ENCODE data around the gene STK16.
A peak's percentile ranks its signal among the peaks of the same experiment; 100 is the strongest.
"Not testable (repeated sequence)": the region's sequence is repeated elsewhere in the genome, so short reads cannot be mapped to it uniquely, and the experiment has no call there.

The STK16 gene

DNA sequence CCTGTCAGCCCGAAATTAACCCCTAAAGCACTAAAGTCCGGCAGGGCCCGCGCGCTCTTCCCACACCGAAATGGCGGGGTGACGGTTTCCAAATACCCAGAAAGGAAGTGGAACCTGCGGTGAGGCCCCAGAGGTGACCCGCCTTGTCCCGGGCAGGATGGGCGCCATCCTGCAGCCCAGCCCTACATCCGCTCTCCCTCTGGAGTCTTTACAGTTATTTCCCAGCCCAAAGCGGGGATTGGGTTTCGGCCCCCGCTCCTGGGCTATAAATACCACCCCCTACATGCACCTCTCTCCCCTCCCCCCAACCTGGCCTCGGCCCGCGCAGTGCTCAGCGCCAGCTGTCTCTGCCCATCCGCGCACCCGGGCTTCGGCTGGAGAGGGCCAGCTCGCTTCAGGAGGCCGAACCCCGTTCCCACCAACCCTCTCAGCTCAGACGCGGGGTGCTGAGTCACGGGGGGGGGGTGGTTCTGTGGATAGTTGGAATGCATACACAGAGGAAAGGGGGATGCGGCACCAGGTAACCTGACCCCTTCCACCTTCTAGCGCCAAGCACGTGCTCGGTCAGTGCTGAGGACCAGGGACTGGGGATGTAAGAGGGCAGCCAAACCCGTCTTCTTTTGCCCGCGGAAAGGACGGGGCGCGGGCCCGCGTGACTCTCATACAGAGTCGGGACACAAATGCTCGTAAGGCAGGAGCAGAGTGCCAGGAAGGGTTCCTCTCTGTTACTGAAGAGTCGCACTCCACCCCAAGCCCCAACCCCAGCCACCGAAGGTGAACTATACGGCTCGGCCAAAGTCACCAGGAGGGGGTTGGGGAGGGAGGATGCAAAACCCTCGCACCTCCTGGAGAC lies 7.8 kb downstream of the STK16 start, which contains the start of gene TUBA4B:
TUBA4B (plus strand) TSS at position 344 of the 853 bp plus-strand sequence; CDS start at position 509, 165 bp downstream.
- peaks cover 47 to 57% of the 10 kb centered on the region in 2 donors for H3K4me1 ChIP-seq (ENCODE audit: control insufficient read depth in 1 of 2, insufficient read depth in 2 of 2, low read length in 2 of 2)

DNA sequence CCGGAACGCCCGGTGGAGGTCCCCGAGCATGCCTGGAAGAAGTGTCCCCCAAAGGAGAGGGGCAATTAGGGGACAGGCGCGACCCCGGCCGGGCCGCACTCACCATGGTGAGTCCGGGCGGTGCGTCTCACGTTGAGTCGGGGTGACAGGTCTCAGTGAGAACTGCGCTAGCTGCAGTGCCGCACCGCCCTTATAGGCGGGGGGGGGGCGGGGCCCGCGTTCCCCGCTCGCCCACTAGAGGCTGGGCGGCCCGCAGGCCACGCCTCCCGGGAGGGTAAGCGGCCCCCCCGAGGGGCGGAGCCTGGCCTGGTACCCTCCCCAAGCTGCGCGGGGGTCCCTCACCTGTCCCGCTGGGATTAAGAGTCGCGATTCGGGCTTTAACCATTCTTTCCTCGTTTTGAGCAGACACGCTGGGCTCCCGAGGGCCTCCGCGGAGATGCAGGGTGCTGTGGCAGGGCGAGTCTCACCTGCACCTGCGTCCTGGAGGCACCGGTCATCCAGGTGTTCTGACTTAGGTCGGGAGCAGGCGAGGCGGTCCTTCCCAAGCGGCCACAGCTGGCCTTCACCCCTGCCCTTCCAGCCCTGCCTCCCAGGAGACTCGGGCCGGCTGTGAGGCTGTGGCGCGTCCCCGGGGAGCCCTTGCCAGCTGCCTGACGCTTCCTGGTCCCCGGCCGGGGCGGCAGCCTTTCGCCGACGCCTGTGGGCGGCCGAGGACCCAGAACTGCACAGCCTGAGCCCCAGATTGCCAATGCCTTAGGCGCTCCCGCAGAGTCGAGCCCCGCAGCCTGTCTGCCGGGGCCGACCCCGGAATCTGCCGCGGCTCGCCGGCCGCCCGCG lies 8.7 kb downstream of the STK16 start, which contains the start of gene TUBA4A:
TUBA4A (minus strand) TSS at position 166 of the 837 bp plus-strand sequence; CDS start at position 106, 60 bp downstream.
- peaks cover 0 to 3% of the 10 kb centered on the region in 2 donors for H3K27me3 ChIP-seq (ENCODE audit: control insufficient read depth in 1 of 2, insufficient read depth in 2 of 2, low read length in 2 of 2)
- peaks cover 38 to 48% of the 10 kb centered on the region in 2 donors for H3K4me1 ChIP-seq (ENCODE audit: control insufficient read depth in 1 of 2, insufficient read depth in 2 of 2, low read length in 2 of 2)
- H3K36me3 ChIP-seq (ENCODE audit: control insufficient read depth in 1 of 2, insufficient read depth in 2 of 2, low read length in 2 of 2), result peaks cover 7 to 15% of the 10 kb centered on the region in 2 donors
- H3K9ac ChIP-seq (ENCODE audit: low read depth in 1 of 2, low read length in 2 of 2), result peak within 1 kb of the TSS; percentile 74 to 89
- no peaks in the 10 kb centered on the region for H3K9me3 ChIP-seq (ENCODE audit: control insufficient read depth in 1 of 2, low read length in 2 of 2)
- peak within 1 kb of the TSS; percentile 82 to 87 for H3K4me3 ChIP-seq (ENCODE audit: low read depth in 1 of 2, low read length in 2 of 2)
- peak within 1 kb of the TSS; percentile 70 for H3K27ac ChIP-seq (ENCODE audit: low read depth, low read length)

More for the DNA sequence above, 7.8 kb downstream of the STK16 start, which contains the start of gene TUBA4B:
- peak within 1 kb of the TSS; percentile 70 for H3K27ac ChIP-seq (ENCODE audit: low read depth, low read length)
- peak within 1 kb of the TSS; percentile 82 to 87 for H3K4me3 ChIP-seq (ENCODE audit: low read depth in 1 of 2, low read length in 2 of 2)
- no peaks in the 10 kb centered on the region for H3K9me3 ChIP-seq (ENCODE audit: control insufficient read depth in 1 of 2, low read length in 2 of 2)
- H3K36me3 ChIP-seq (ENCODE audit: control insufficient read depth in 1 of 2, insufficient read depth in 2 of 2, low read length in 2 of 2), result peaks cover 7 to 17% of the 10 kb centered on the region in 2 donors
- H3K27me3 ChIP-seq (ENCODE audit: control insufficient read depth in 1 of 2, insufficient read depth in 2 of 2, low read length in 2 of 2), result peaks cover 0 to 3% of the 10 kb centered on the region in 2 donors
- peak within 1 kb of the TSS; percentile 74 to 89 for H3K9ac ChIP-seq (ENCODE audit: low read depth in 1 of 2, low read length in 2 of 2)

DNA sequence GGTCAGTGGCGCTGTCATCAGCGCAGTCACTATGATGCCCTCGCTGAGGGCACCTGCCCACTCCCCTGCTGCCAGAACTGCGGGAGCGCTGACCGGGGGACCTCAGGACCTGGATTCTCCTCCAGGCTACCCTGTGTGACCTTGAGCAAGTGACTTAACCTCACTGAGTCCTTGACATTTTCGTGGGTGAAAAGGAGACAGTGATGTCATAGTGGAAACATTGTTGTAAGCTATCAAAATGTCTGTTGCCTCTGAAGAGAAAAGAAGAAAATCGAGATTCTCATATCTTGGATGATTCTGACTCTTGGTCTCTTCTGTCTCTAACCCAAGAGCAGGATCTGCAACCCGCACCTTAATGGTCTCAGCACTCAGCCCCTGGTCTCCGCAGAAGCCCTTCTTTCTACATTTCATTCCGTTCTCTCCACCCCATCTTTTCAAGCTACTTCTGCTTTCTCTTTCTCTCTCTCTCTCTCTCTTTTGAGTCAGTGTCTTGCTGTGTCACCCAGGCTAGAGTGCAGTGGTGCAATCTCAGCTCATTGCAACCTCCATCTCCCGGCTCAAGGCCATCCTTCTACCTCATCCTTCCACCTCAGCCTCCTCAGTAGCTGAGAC lies 9.4 kb downstream of the STK16 start:
- Histone ChIP-seq H3K9me3 (ENCODE audit: control insufficient read depth in 1 of 2, low read length in 2 of 2) (no peaks in the 10 kb centered on the region), H3K4me3 (ENCODE audit: low read depth in 1 of 2, low read length in 2 of 2) (peak overlapping the region; percentile 82 to 87), H3K9ac (ENCODE audit: low read depth in 1 of 2, low read length in 2 of 2) (peak overlapping the region; percentile 74 to 89), H3K4me1 (ENCODE audit: control insufficient read depth in 1 of 2, insufficient read depth in 2 of 2, low read length in 2 of 2) (peaks cover 31 to 41% of the 10 kb centered on the region in 2 donors), H3K27ac (ENCODE audit: low read depth, low read length) (peak overlapping the region; percentile 67), H3K36me3 (ENCODE audit: control insufficient read depth in 1 of 2, insufficient read depth in 2 of 2, low read length in 2 of 2) (peaks cover 7 to 15% of the 10 kb centered on the region in 2 donors), H3K27me3 (ENCODE audit: control insufficient read depth in 1 of 2, insufficient read depth in 2 of 2, low read length in 2 of 2) (peaks cover 0 to 3% of the 10 kb centered on the region in 2 donors)

DNA sequence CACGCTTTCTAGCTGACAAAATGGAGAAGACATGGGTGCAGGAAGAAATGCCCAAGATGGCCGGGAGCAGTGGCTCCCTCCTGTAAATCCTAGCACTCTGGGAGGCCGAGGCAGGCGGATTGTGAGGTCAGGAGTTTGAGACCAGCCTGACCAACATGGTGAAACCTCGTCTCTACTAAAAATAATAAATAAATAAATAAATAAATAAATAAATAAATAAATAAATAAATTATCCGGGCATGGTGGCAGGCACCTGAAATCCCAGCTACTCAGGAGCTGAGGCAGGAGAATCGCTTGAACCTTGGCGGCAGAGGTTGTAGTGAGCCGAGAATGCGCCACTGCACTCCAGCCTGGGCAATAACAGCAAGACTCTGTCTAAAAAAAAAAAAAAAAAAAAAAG lies 13.7 kb downstream of the STK16 start:
- H3K27ac ChIP-seq (ENCODE audit: low read depth, low read length); H3K4me3 ChIP-seq (ENCODE audit: low read depth in 1 of 2, low read length in 2 of 2); H3K9me3 ChIP-seq (ENCODE audit: control insufficient read depth in 1 of 2, low read length in 2 of 2); H3K4me1 ChIP-seq (ENCODE audit: control insufficient read depth in 1 of 2, insufficient read depth in 2 of 2, low read length in 2 of 2); H3K27me3 ChIP-seq (ENCODE audit: control insufficient read depth in 1 of 2, insufficient read depth in 2 of 2, low read length in 2 of 2); H3K36me3 ChIP-seq (ENCODE audit: control insufficient read depth in 1 of 2, insufficient read depth in 2 of 2, low read length in 2 of 2); H3K9ac ChIP-seq (ENCODE audit: low read depth in 1 of 2, low read length in 2 of 2): not testable (repeated sequence)

DNA sequence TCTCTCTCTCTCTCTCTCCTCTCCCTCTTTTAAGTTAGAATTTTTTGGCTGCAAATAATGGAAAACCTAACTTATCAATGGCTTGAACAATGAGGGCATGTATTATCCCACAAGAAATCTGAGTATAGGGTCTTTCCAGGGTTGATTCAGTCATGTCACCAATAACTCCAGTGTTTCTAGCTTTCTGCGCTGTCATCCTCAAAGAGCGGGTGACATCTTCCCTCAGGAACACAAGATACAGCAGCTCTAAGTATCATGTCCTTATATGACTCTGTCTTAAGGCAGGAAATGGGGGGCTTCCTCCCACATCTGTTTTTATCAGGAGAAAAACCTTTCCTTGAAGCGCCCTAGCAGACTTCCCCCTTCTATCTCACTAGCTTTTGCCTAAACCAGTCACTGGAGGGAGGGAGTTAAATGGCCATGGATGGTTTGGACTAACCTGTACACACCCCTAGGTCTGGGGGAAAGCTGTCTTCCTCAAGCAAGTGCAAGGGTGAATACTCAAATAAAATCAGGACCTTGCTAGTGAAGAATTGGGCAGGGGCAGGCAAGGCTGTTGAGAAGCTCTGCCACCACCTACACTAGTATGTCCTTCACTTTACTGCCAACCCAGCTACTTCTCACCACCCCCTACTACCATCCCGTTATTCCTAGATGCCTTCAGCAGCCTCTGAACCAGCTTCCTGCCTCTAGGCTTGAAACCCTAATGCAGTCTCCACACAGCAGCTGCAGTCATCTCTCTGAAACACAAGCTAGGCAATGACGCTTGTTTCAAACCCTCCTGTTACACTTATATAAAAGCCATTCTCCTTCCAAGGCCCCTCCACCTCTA lies 16.0 kb downstream of the STK16 start:
- no peaks in the 10 kb centered on the region for H3K4me1 ChIP-seq (ENCODE audit: control insufficient read depth in 1 of 2, insufficient read depth in 2 of 2, low read length in 2 of 2)
- no peaks in the 10 kb centered on the region for H3K36me3 ChIP-seq (ENCODE audit: control insufficient read depth in 1 of 2, insufficient read depth in 2 of 2, low read length in 2 of 2)
- H3K9ac ChIP-seq (ENCODE audit: low read depth in 1 of 2, low read length in 2 of 2), result no peak overlapping the region
- no peak overlapping the region for H3K27ac ChIP-seq (ENCODE audit: low read depth, low read length)
- H3K27me3 ChIP-seq (ENCODE audit: control insufficient read depth in 1 of 2, insufficient read depth in 2 of 2, low read length in 2 of 2), result no peaks in the 10 kb centered on the region
- H3K9me3 ChIP-seq (ENCODE audit: control insufficient read depth in 1 of 2, low read length in 2 of 2), result no peaks in the 10 kb centered on the region
- H3K4me3 ChIP-seq (ENCODE audit: low read depth in 1 of 2, low read length in 2 of 2), result no peak overlapping the region

DNA sequence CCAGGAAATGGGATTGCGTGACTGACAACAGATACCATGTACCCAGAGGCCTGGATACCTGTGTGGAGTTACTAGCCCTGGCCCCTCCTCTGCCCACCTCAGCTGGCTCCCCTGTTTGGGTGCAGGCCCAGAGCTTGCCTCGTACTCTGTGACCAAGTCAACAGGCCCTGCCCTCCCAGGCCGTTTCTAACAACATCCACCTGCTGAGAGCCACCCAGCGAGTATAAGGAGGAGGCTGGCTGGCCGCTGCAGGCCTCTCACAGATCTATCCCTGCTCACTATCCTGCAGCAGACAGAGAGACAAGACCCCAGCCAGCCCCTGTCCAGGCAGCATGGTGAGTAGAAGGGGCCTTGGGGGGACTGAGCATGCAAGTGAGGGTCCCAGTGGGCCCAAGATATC lies 21.0 kb downstream of the STK16 start:
- Histone ChIP-seq H3K27me3 (ENCODE audit: control insufficient read depth in 1 of 2, insufficient read depth in 2 of 2, low read length in 2 of 2) (no peaks in the 10 kb centered on the region), H3K27ac (ENCODE audit: low read depth, low read length) (no peak overlapping the region), H3K4me3 (ENCODE audit: low read depth in 1 of 2, low read length in 2 of 2) (no peak overlapping the region), H3K9me3 (ENCODE audit: control insufficient read depth in 1 of 2, low read length in 2 of 2) (no peaks in the 10 kb centered on the region), H3K9ac (ENCODE audit: low read depth in 1 of 2, low read length in 2 of 2) (no peak overlapping the region), H3K4me1 (ENCODE audit: control insufficient read depth in 1 of 2, insufficient read depth in 2 of 2, low read length in 2 of 2) (peaks cover 12 to 14% of the 10 kb centered on the region in 2 donors), H3K36me3 (ENCODE audit: control insufficient read depth in 1 of 2, insufficient read depth in 2 of 2, low read length in 2 of 2) (no peaks in the 10 kb centered on the region)

DNA sequence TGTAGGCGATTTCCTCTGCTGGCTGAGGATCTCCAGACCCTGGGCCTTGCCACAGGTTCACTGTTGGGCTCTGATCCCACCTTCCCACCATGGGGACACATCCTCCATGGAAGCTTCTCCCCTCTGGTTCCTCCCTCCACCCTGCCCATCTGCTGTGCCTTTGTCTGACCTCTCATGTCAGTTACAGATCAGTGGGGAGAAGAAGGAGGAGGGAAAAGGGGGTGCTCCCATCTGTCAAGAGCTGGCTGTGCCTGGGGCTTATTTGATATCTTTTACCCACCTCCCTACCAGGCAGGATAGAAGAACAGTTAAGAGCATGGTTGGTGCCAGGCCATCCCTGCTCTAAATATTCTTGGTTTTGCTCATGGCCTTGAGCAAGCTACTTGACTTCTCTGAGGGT lies 21.6 kb downstream of the STK16 start:
- no peaks in the 10 kb centered on the region for H3K36me3 ChIP-seq (ENCODE audit: control insufficient read depth in 1 of 2, insufficient read depth in 2 of 2, low read length in 2 of 2)
- no peaks in the 10 kb centered on the region for H3K27me3 ChIP-seq (ENCODE audit: control insufficient read depth in 1 of 2, insufficient read depth in 2 of 2, low read length in 2 of 2)
- no peaks in the 10 kb centered on the region for H3K9me3 ChIP-seq (ENCODE audit: control insufficient read depth in 1 of 2, low read length in 2 of 2)
- no peak overlapping the region for H3K27ac ChIP-seq (ENCODE audit: low read depth, low read length)
- H3K9ac ChIP-seq (ENCODE audit: low read depth in 1 of 2, low read length in 2 of 2), result no peak overlapping the region
- H3K4me1 ChIP-seq (ENCODE audit: control insufficient read depth in 1 of 2, insufficient read depth in 2 of 2, low read length in 2 of 2), result peaks cover 12 to 14% of the 10 kb centered on the region in 2 donors
- H3K4me3 ChIP-seq (ENCODE audit: low read depth in 1 of 2, low read length in 2 of 2), result no peak overlapping the region

DNA sequence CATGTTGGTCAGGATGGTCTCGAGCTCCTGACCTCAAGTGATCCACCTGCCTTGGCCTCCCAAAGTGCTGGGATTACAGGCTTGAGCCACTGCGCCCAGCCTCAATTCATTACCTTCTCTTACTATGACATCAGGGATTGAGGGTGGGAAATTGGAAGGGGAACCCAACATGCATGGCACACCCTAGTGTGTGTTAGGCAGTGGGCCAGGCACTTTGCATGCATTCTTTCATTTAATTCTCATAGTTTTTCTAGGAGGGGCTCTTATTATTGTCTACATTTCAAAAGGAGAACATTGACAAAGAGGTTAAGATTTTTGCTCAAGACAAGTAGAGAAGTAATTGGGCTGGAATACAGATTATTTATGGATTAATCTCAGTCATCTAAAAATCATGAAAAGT lies 23.0 kb downstream of the STK16 start:
- H3K4me1 ChIP-seq (ENCODE audit: control insufficient read depth in 1 of 2, insufficient read depth in 2 of 2, low read length in 2 of 2), result peaks cover 12 to 14% of the 10 kb centered on the region in 2 donors
- H3K27me3 ChIP-seq (ENCODE audit: control insufficient read depth in 1 of 2, insufficient read depth in 2 of 2, low read length in 2 of 2), result no peaks in the 10 kb centered on the region
- H3K9ac ChIP-seq (ENCODE audit: low read depth in 1 of 2, low read length in 2 of 2), result no peak overlapping the region
- no peaks in the 10 kb centered on the region for H3K36me3 ChIP-seq (ENCODE audit: control insufficient read depth in 1 of 2, insufficient read depth in 2 of 2, low read length in 2 of 2)
- no peak overlapping the region for H3K27ac ChIP-seq (ENCODE audit: low read depth, low read length)
- no peak overlapping the region for H3K4me3 ChIP-seq (ENCODE audit: low read depth in 1 of 2, low read length in 2 of 2)
- H3K9me3 ChIP-seq (ENCODE audit: control insufficient read depth in 1 of 2, low read length in 2 of 2), result no peaks in the 10 kb centered on the region

DNA sequence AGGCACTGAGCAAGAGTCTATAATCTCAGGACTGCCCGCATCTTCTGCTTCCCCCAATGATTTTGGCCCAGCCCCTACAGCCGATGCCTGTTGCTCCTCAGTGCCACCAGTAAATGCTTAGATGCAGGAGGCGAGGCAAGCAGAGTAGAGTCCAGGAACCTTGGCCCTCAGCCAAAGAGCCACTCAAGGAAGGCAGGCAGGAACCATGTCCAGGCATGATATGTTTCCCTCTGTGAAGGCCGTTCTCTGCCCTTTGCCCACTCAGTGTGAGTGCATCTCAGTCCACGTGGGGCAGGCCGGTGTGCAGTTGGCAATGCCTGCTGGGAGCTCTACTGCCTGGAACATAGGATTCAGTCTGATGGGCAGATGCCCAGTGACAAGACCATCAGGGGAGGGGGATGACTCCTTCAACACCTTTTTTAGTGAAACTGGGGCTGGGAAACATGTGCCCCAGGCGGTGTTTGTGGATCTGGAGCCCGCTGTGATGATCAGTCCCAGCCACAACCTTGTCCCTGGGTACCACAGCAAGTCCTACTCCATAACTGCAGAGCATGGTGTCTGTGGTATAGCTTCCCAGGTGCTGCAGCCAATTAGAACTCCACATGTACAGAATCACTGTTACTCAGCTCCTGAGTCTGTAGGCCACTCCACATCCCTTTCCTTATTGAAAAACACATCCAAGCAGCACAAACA lies 24.2 kb downstream of the STK16 start:
- no peak overlapping the region for H3K9ac ChIP-seq (ENCODE audit: low read depth in 1 of 2, low read length in 2 of 2)
- no peak overlapping the region for H3K27ac ChIP-seq (ENCODE audit: low read depth, low read length)

More for the DNA sequence above, 24.2 kb downstream of the STK16 start:
- H3K4me1 ChIP-seq (ENCODE audit: control insufficient read depth in 1 of 2, insufficient read depth in 2 of 2, low read length in 2 of 2), result peaks cover 12 to 14% of the 10 kb centered on the region in 2 donors
- no peaks in the 10 kb centered on the region for H3K36me3 ChIP-seq (ENCODE audit: control insufficient read depth in 1 of 2, insufficient read depth in 2 of 2, low read length in 2 of 2)
- no peaks in the 10 kb centered on the region for H3K9me3 ChIP-seq (ENCODE audit: control insufficient read depth in 1 of 2, low read length in 2 of 2)
- H3K27me3 ChIP-seq (ENCODE audit: control insufficient read depth in 1 of 2, insufficient read depth in 2 of 2, low read length in 2 of 2), result no peaks in the 10 kb centered on the region
- H3K4me3 ChIP-seq (ENCODE audit: low read depth in 1 of 2, low read length in 2 of 2), result no peak overlapping the region

All from duodenal mucosa (tissue), 2 donors.